HepG2 (cell line): ENCODE data around the gene TXNRD3. TPM values are rescaled to one million over a fixed set of nuclear protein-coding genes. Genes with fewer than 3 reads are reported as not detected.

ENCODE experiments used
- ATAC-seq: fragments of 200-7000 bp; cut with Tn5 transposase; 3 replicates; pipeline ENCODE4 v1.9.1; 2020; ENCODE audit warnings: mild to moderate bottlenecking, moderate library complexity
- BruUV-seq: library from RNA; stranded (reverse); fragments of 400-500 nt; replicated peaks from 2 replicates; lab custom pipeline; 2021; lab: Mats Ljungman, UMichigan
- CTCF ChIA-PET: fragments of 300-600 bp; formaldehyde crosslinking; extraction: SDS; loops from one replicate; lab custom pipeline; 2021; ENCODE audit warnings: low total read pairs, inconsistent platforms, low intra/inter-chr PET ratio; lab: Yijun Ruan, JAX
- POLR2A ChIA-PET: fragments of 350-600 bp; sonication (Branson Sonifier 250); formaldehyde crosslinking; loops from one replicate; lab custom pipeline; 2020; ENCODE audit warnings: antibody characterized with exemption, inconsistent platforms; lab: Yijun Ruan, JAX
- DNase-seq: peaks from one replicate; pipeline ENCODE4 v3.0.0-alpha.2; 2015; ENCODE audit warnings: low spot score
- FAIRE-seq: peaks from 3 replicates; lab custom pipeline; 2011; peaks lifted over from hg19 to GRCh38; lab: Jason Lieb, UNC
- H2AFZ ChIP-seq: one replicate; pipeline ENCODE4 v1.6.1; 2011; ENCODE audit warnings: low read length, inconsistent platforms
- H3K27ac ChIP-seq: fragments of 300-600 bp; 3 replicates; pipeline ENCODE4 v1.8.0; 2011; ENCODE audit warnings: mixed run types, mild to moderate bottlenecking, mixed read lengths, low read length, inconsistent platforms; ENCODE audit not compliant: insufficient read depth; ENCODE audit errors: extremely low read length
- H3K27me3 ChIP-seq, 2 experiments: fragments of 200-600 bp in 1 of 2; 2 replicates in 1 of 2; 3 replicates in 1 of 2; pipeline versions ENCODE4 v1.6.0 to v1.8.0; 2011; ENCODE audit warnings: low read length in 2 of 2, mild to moderate bottlenecking in 2 of 2, moderate library complexity in 2 of 2, inconsistent platforms in 1 of 2; ENCODE audit not compliant: insufficient read depth in 2 of 2, control insufficient read depth in 1 of 2
- H3K36me3 ChIP-seq, 2 experiments: fragments of 200-600 bp in 1 of 2; replicated peaks in 1 of 2; 2 replicates in 1 of 2; 3 replicates in 1 of 2; pipeline versions ENCODE4 v1.5.1 to v1.8.0; 2011; ENCODE audit warnings: low read length in 2 of 2, inconsistent platforms in 1 of 2; ENCODE audit not compliant: insufficient read depth in 2 of 2, control insufficient read depth in 1 of 2
- H3K4me1 ChIP-seq: 2 replicates; pipeline ENCODE4 v1.5.1; 2012; ENCODE audit warnings: low read length, inconsistent platforms; ENCODE audit not compliant: insufficient read depth
- H3K4me2 ChIP-seq: 2 replicates; pipeline ENCODE4 v1.6.0; 2011; ENCODE audit warnings: low read depth, low read length, inconsistent platforms
- H3K4me3 ChIP-seq, 3 experiments: fragments of 200-600 bp in 1 of 3; sonication (generic), shearing (Covaris generic) in 1 of 3; replicated peaks in 1 of 3; 2 replicates each; pipeline ENCODE4 v1.5.1; 2011 to 2016; ENCODE audit warnings: low read length in 3 of 3, inconsistent platforms in 2 of 3, low read depth in 2 of 3, mild to moderate bottlenecking in 2 of 3, control low read depth in 1 of 3, mixed read lengths in 1 of 3; ENCODE audit not compliant: insufficient read depth in 1 of 3
- H3K79me2 ChIP-seq: one replicate; pipeline ENCODE4 v1.6.1; 2011; ENCODE audit warnings: low read length, inconsistent platforms; ENCODE audit not compliant: insufficient read depth
- H3K9ac ChIP-seq: 2 replicates; pipeline ENCODE4 v1.6.0; 2011; ENCODE audit warnings: mild to moderate bottlenecking, low read depth, low read length, inconsistent platforms; ENCODE audit not compliant: insufficient read depth
- H3K9me3 ChIP-seq: 2 replicates; pipeline ENCODE4 v1.5.1; 2012; ENCODE audit warnings: mild to moderate bottlenecking, low read length
- H4K20me1 ChIP-seq: 2 replicates; pipeline ENCODE4 v1.6.0; 2011; ENCODE audit warnings: inconsistent platforms, mild to moderate bottlenecking, low read length, moderate library complexity; ENCODE audit not compliant: insufficient read depth
- BCL6 ChIP-seq: IDR thresholded peaks from 2 replicates; pipeline ENCODE4 v1.6.1; 2016; ENCODE audit warnings: missing genetic modification reagents, missing compliant biosample characterization
- BRD4 ChIP-seq: sonication (generic); formaldehyde crosslinking; IDR thresholded peaks from 2 replicates; pipeline ENCODE4 v1.4.0; 2020; ENCODE audit warnings: missing genetic modification reagents
- ETS1 ChIP-seq: sonication (generic); formaldehyde crosslinking; IDR thresholded peaks from 2 replicates; pipeline ENCODE4 v1.4.0; 2020; ENCODE audit warnings: missing genetic modification reagents
- RAD21 ChIP-seq: fragments of 450-650 bp; formaldehyde crosslinking; IDR thresholded peaks from 2 replicates; pipeline ENCODE4 v1.5.0; 2020; ENCODE audit warnings: mild to moderate bottlenecking
- REXO4 ChIP-seq: sonication (generic); formaldehyde crosslinking; IDR thresholded peaks from 2 replicates; pipeline ENCODE4 v1.8.0; 2022; ENCODE audit warnings: missing genetic modification reagents, mild to moderate bottlenecking, borderline replicate concordance
- SMC3 ChIP-seq: IDR thresholded peaks from 2 replicates; pipeline ENCODE4 v1.6.1; 2011; ENCODE audit warnings: low read length, improper control_type of control experiment
- STAG1 ChIP-seq: sonication (generic); formaldehyde crosslinking; IDR thresholded peaks from 2 replicates; pipeline ENCODE4 v1.4.0; 2020; ENCODE audit warnings: missing genetic modification reagents
- TFE3 ChIP-seq: IDR thresholded peaks from 2 replicates; pipeline ENCODE4 v1.6.1; 2016
- ZMYM4 ChIP-seq: sonication (generic); formaldehyde crosslinking; IDR thresholded peaks from 2 replicates; pipeline ENCODE4 v1.8.1; 2023; ENCODE audit warnings: mild to moderate bottlenecking, missing genetic modification reagents
- ZNF331 ChIP-seq: sonication (generic); formaldehyde crosslinking; IDR thresholded peaks from 2 replicates; pipeline ENCODE4 v1.4.0; 2020; ENCODE audit warnings: missing genetic modification reagents
- ZNF350 ChIP-seq: sonication (generic); formaldehyde crosslinking; IDR thresholded peaks from 2 replicates; pipeline ENCODE4 v1.4.0; 2020; ENCODE audit warnings: mild to moderate bottlenecking, low read depth, missing genetic modification reagents, borderline replicate concordance
- ZNF367 ChIP-seq: sonication (generic); formaldehyde crosslinking; IDR thresholded peaks from 2 replicates; pipeline ENCODE4 v1.4.0; 2020; ENCODE audit warnings: missing genetic modification reagents, borderline replicate concordance
- ZSCAN29 ChIP-seq: sonication (generic); formaldehyde crosslinking; conservative IDR thresholded peaks from 2 replicates; pipeline ENCODE4 v1.4.0; 2020; ENCODE audit warnings: mild to moderate bottlenecking, missing genetic modification reagents
- ZSCAN30 ChIP-seq: sonication (generic); formaldehyde crosslinking; IDR thresholded peaks from 2 replicates; pipeline ENCODE4 v1.5.0; 2020; ENCODE audit warnings: mild to moderate bottlenecking, missing genetic modification reagents
- WGBS: methylation state at CpG from one replicate; pipeline ENCODE4 v1.1.6; 2017; ENCODE audit warnings: low lambda C conversion rate; 5-methylcytosine and 5-hydroxymethylcytosine counted together
- in situ Hi-C: cut with HindIII; loops from 2 replicates; pipeline ENCODE4 v1.10.0; 2017; ENCODE audit warnings: low pct_unique_long_range_greater_than_20kb; ENCODE audit not compliant: extremely low pct_ligation_motif_present
- intact Hi-C: fragments of 100-400 bp; cut with micrococcal nuclease; formaldehyde crosslinking; loops from one replicate; pipeline ENCODE4 v1.10.0; 2022; ENCODE audit not compliant: unreplicated experiment
- polyA plus RNA-seq, 8 experiments: library from polyadenylated mRNA; depleted of rRNA in 3 of 8; stranded (reverse) in 7 of 8; unstranded in 1 of 8; fragments of >200 nt; fragmentation: Illumina TruSeq in 4 of 8; extraction: Trizol in 4 of 8; gene quantifications; 2 replicates each; pipeline versions ENCODE4 v1.2.1 to v1.2.3, GENCODE V29; 2011 to 2016; ENCODE audit warnings: low read depth in 4 of 8, missing spikeins in 1 of 8, mixed read lengths in 1 of 8; ENCODE audit not compliant: insufficient read depth in 1 of 8
- total RNA-seq, 5 experiments: library from RNA; depleted of rRNA; stranded (reverse); fragments of >200 nt; fragmentation: Illumina TruSeq; extraction: Trizol; gene quantifications; 2 replicates each; pipeline ENCODE4 v1.2.3, GENCODE V29; 2016; ENCODE audit warnings: low read depth in 1 of 5
- TF ChIP-seq, protein P1 (sequence below): sonication (generic); formaldehyde crosslinking; IDR thresholded peaks from 2 replicates; pipeline ENCODE4 v1.4.0; 2020; ENCODE audit warnings: low read depth, mild to moderate bottlenecking, missing genetic modification reagents
- TF ChIP-seq, protein P2 (sequence below): sonication (generic); formaldehyde crosslinking; IDR thresholded peaks from 2 replicates; pipeline ENCODE4 v1.5.0; 2020; ENCODE audit warnings: mild to moderate bottlenecking, missing genetic modification reagents, moderate library complexity

The TXNRD3 gene
- total and polyA plus RNA-seq, 2 of the 13 experiments (the other 11 are each of a cell fraction or from before 2014, with no cell fraction given), result 4.8 to 20.7 TPM

- peak; percentile 89 for ATAC-seq
- 38% methylated on average over 6 of the region's 10 CpGs for WGBS
- TF ChIP-seq STAG1 (CRISPR knock-in tag) (peak; percentile 66), BCL6 (CRISPR knock-in tag) (no peak), ZMYM4 (CRISPR knock-in tag) (no peak), RAD21 (CRISPR knock-in tag) (0 out of 2 replicates have a peak, but pooled peaks have one; percentile 24), BRD4 (CRISPR knock-in tag) (no peak), ZNF331 (CRISPR knock-in tag) (0 out of 2 replicates have a peak, but pooled peaks have one; percentile 26), REXO4 (CRISPR knock-in tag) (no peak), ZNF350 (CRISPR knock-in tag) (no peak), SMC3 (0 out of 2 replicates have a peak, but pooled peaks have one; percentile 17), ZSCAN29 (CRISPR knock-in tag) (no peak), ETS1 (no peak), ZNF367 (CRISPR knock-in tag) (no peak), TFE3 (CRISPR knock-in tag) (no peak), ZSCAN30 (CRISPR knock-in tag) (no peak)
- TF ChIP-seq, protein P1, sequence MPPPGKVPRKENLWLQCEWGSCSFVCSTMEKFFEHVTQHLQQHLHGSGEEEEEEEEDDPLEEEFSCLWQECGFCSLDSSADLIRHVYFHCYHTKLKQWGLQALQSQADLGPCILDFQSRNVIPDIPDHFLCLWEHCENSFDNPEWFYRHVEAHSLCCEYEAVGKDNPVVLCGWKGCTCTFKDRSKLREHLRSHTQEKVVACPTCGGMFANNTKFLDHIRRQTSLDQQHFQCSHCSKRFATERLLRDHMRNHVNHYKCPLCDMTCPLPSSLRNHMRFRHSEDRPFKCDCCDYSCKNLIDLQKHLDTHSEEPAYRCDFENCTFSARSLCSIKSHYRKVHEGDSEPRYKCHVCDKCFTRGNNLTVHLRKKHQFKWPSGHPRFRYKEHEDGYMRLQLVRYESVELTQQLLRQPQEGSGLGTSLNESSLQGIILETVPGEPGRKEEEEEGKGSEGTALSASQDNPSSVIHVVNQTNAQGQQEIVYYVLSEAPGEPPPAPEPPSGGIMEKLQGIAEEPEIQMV (CRISPR knock-in tag), result no peak
- TF ChIP-seq, protein P2, sequence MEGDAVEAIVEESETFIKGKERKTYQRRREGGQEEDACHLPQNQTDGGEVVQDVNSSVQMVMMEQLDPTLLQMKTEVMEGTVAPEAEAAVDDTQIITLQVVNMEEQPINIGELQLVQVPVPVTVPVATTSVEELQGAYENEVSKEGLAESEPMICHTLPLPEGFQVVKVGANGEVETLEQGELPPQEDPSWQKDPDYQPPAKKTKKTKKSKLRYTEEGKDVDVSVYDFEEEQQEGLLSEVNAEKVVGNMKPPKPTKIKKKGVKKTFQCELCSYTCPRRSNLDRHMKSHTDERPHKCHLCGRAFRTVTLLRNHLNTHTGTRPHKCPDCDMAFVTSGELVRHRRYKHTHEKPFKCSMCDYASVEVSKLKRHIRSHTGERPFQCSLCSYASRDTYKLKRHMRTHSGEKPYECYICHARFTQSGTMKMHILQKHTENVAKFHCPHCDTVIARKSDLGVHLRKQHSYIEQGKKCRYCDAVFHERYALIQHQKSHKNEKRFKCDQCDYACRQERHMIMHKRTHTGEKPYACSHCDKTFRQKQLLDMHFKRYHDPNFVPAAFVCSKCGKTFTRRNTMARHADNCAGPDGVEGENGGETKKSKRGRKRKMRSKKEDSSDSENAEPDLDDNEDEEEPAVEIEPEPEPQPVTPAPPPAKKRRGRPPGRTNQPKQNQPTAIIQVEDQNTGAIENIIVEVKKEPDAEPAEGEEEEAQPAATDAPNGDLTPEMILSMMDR (CRISPR knock-in tag), result peak; percentile 65
- TF ChIP-seq, all 625 proteins: peak for 5
- H4K20me1 ChIP-seq, result no peaks in the 10 kb centered on the region
- H3K4me2 ChIP-seq, result 0 out of 2 replicates have a peak overlapping the region, but pooled peaks have one; percentile 18
- POLR2A ChIA-PET, result no interaction called here
- no peak overlapping the region for H3K27ac ChIP-seq
- DNase-seq (peak; percentile 25), FAIRE-seq (no peak)
- H3K27me3 ChIP-seq, result peaks cover 3% of the 10 kb centered on the region in 2 experiments; a peak in 2 of 5 replicates
- intact Hi-C loops, result no loop called here
- H3K4me1 ChIP-seq, result peaks cover 20% of the 10 kb centered on the region
- no peak overlapping the region for H3K4me3 ChIP-seq
- no peaks in the 10 kb centered on the region for H3K9me3 ChIP-seq
- in situ Hi-C loops, result no loop called here
- H2AFZ ChIP-seq, result no peak overlapping the region
- no peaks in the 10 kb centered on the region for H3K79me2 ChIP-seq
- CTCF ChIA-PET, result interaction anchor here (1.2 kb wide), 1 partner anchor 45 kb away, joined by 3 read pairs; no protein-coding TSS in a partner anchor
- no peak overlapping the region for H3K9ac ChIP-seq
- H3K36me3 ChIP-seq, result no peaks in the 10 kb centered on the region
- BruUV-seq, result no TSS peak
These were observed 87.1 kb downstream of the TXNRD3 start for GRCh38 chr3:126567696-126568438.
